Body of pancreas (tissue), 4 donors: ENCODE data around the gene AGBL4.

Source experiments
- POLR2A ChIP-seq, 3 donors: fragments of 450-650 bp; IDR thresholded peaks; one replicate each; pipeline ENCODE4 v1.6.1; 2016; ENCODE audit warnings: antibody characterized with exemption in 3 of 3, mild to moderate bottlenecking in 2 of 3
- TF ChIP-seq, protein P1 (sequence below), 7 experiments: fragments of 450-650 bp in 4 of 7; fragments of 200-600 bp in 3 of 7; sonication (generic) in 3 of 7; IDR thresholded peaks; one replicate each; pipeline ENCODE4 v1.5.1; 2016 to 2019; ENCODE audit warnings: antibody characterized with exemption in 7 of 7

GRCh38 chr1:48720929-48721328, 1302.8 kb downstream of the AGBL4 start:
- TF ChIP-seq POLR2A (IDR thresholded peaks at IDR 0.05): no peak
- TF ChIP-seq, protein P1, sequence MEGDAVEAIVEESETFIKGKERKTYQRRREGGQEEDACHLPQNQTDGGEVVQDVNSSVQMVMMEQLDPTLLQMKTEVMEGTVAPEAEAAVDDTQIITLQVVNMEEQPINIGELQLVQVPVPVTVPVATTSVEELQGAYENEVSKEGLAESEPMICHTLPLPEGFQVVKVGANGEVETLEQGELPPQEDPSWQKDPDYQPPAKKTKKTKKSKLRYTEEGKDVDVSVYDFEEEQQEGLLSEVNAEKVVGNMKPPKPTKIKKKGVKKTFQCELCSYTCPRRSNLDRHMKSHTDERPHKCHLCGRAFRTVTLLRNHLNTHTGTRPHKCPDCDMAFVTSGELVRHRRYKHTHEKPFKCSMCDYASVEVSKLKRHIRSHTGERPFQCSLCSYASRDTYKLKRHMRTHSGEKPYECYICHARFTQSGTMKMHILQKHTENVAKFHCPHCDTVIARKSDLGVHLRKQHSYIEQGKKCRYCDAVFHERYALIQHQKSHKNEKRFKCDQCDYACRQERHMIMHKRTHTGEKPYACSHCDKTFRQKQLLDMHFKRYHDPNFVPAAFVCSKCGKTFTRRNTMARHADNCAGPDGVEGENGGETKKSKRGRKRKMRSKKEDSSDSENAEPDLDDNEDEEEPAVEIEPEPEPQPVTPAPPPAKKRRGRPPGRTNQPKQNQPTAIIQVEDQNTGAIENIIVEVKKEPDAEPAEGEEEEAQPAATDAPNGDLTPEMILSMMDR (IDR thresholded peaks at IDR 0.05): no peak
